K562 treated with DMSO at 1 percent for 4 hours (cell line): ENCODE data around the gene SACM1L. TPM values are rescaled to one million over a fixed set of nuclear protein-coding genes. Genes with fewer than 3 reads are reported as not detected.

Experiments used
- total RNA-seq: library from RNA; unstranded; fragments of 300-600 nt; gene quantifications from 2 replicates; pipeline ENCODE4 v1.2.3, GENCODE V29; 2022; ENCODE audit not compliant: insufficient read depth

The SACM1L gene, protein sequence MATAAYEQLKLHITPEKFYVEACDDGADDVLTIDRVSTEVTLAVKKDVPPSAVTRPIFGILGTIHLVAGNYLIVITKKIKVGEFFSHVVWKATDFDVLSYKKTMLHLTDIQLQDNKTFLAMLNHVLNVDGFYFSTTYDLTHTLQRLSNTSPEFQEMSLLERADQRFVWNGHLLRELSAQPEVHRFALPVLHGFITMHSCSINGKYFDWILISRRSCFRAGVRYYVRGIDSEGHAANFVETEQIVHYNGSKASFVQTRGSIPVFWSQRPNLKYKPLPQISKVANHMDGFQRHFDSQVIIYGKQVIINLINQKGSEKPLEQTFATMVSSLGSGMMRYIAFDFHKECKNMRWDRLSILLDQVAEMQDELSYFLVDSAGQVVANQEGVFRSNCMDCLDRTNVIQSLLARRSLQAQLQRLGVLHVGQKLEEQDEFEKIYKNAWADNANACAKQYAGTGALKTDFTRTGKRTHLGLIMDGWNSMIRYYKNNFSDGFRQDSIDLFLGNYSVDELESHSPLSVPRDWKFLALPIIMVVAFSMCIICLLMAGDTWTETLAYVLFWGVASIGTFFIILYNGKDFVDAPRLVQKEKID
- total RNA-seq = 28.1 and 35.3 TPM in 2 replicates

DNA sequence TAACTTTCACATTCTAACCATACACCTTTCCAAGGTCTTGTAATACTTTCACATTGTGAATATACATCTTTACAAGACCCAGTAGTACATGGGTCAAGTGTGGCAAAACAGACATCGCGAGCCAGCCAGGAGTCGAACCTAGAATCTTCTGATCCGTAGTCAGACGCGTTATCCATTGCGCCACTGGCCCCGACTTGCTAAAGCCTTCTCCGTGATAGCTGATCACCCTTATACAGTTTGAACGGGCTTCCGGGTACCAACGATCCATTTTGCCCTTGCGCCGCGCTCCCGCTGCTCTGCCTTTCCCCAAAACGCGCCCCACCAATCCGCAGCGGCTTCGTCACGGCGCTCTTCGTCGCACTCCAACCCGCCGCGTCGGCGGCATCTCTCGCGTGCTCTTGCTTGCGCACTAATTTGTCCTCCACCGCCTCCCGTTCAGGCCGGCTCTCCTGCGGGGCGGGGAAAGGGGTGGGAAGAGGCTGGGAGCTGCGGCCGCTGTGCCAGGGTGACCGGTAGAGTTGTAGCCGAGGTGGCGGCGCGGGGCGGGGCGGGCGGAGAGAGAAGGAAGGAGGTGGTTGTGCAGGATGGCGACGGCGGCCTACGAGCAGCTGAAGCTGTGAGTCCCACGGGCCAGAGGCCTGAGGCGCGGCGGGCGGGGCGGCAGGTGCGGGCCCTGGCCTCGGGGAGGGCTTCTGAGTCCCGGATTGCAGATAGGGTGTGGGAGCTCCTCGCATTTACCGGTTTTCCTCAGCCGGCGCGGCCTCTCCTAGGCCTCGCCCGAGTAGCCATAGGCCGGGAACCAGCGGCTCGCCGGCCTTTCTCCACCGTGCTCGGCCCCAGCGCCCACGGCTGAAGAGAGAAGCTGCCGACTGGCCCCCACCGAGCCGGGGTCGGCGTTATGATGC, at the start of gene SACM1L:
TSS of gene SACM1L (plus strand) at position 515 of the 905 bp plus-strand sequence. CDS start at position 585, 70 bp downstream.

Other genes with a start within 250 kb of the SACM1L start
- 8.4 and 18.4 TPM in 2 replicates for gene LIMD1, start 94.6 kb upstream of the SACM1L start, total RNA-seq
- gene SLC6A20, start 107.1 kb downstream of the SACM1L start, total RNA-seq = not detected in 2 replicates
- gene LZTFL1, start 152.7 kb downstream of the SACM1L start, total RNA-seq = 5.0 and 13.4 TPM in 2 replicates
- not detected in 2 replicates for gene CCR9, start 197.1 kb downstream of the SACM1L start, total RNA-seq